SK-N-SH treated with all-trans-retinoic acid at 6 μM for 48 hours (cell line): ENCODE measurements around the gene COL1A2.

ENCODE experiments used
- GLIS3 ChIP-seq: fragments of 250-450 bp; sonication (Bioruptor Pico); IDR thresholded peaks from 2 replicates; pipeline ENCODE4 v1.5.0; 2020; ENCODE audit warnings: mild to moderate bottlenecking, moderate library complexity
- TOX ChIP-seq: fragments of 250-450 bp; sonication (Bioruptor Pico); IDR thresholded peaks from 2 replicates; pipeline ENCODE4 v1.8.0; 2021; ENCODE audit warnings: mild to moderate bottlenecking, moderate library complexity, borderline replicate concordance
- ZFP30 ChIP-seq: fragments of 450-650 bp; formaldehyde crosslinking; IDR thresholded peaks from 2 replicates; pipeline ENCODE4 v1.5.0; 2022; ENCODE audit warnings: mild to moderate bottlenecking, moderate library complexity

GRCh38 chr7:94380264-94380663 is 14.4 kb upstream of the COL1A2 start:
- TF ChIP-seq TOX (CRISPR knock-in tag): no peak
- TF ChIP-seq GLIS3 (CRISPR knock-in tag): no peak
- TF ChIP-seq ZFP30 (CRISPR knock-in tag): no peak
